ENCODE data around the gene ANKS3. TPM values are rescaled to one million over a fixed set of nuclear protein-coding genes. Genes with fewer than 3 reads are reported as not detected.

ANKS3 gene
- total and polyA plus RNA-seq, 8 donors = 8.7 to 69.1 (median 12.6) TPM

GRCh38 chr16:4680673-4681470 lies 53.2 kb downstream of the ANKS3 start:
- 88 to 89% methylated on average over 26 of the region's 26 CpGs for WGBS, 2 donors
- no peak overlapping the region for H3K4me3 ChIP-seq
- TF ChIP-seq CTCF (IDR thresholded peaks at IDR 0.05) = no peak
- no peaks in the 10 kb centered on the region for H3K27me3 ChIP-seq
- FAIRE-seq (no peak), DNase-seq (peak in 3 of 6 donors; percentile 27 to 72 (median 55)), ATAC-seq (no peak)
- no peaks in the 10 kb centered on the region for H3K4me1 ChIP-seq
- intact Hi-C loops (cut with DNase I) = no loop called here
- peak overlapping the region in 3 of 4 donors; percentile 28 to 69 (median 53) for H3K27ac ChIP-seq
- H3K36me3 ChIP-seq = peaks cover 0 to 37% (median 6%) of the 10 kb centered on the region in 3 donors
- H3K9me3 ChIP-seq = no peaks in the 10 kb centered on the region

- Histone ChIP-seq H3K4me3 (peak overlapping the region in 1 of 4 donors; percentile 17), H3K36me3 (peaks cover 0 to 39% (median 6%) of the 10 kb centered on the region in 3 donors), H3K27me3 (no peaks in the 10 kb centered on the region), H3K27ac (peak overlapping the region in 3 of 4 donors; percentile 28 to 69 (median 53)), H3K4me1 (no peaks in the 10 kb centered on the region), H3K9me3 (no peaks in the 10 kb centered on the region)
- peak in 3 of 4 donors; percentile 43 to 54 (median 51) for ATAC-seq
- peak in 5 of 6 donors; percentile 48 to 75 (median 59) for DNase-seq
- 79 to 80% methylated on average over 47 of the region's 47 CpGs for WGBS, 2 donors
- TF ChIP-seq CTCF (IDR thresholded peaks at IDR 0.05) = no peak
- intact Hi-C loops (cut with DNase I) = no loop called here
- FAIRE-seq = no peak
Observed at GRCh38 chr16:4679850-4680636, 54.0 kb downstream of the ANKS3 start.

- peak overlapping the region in 3 of 4 donors; percentile 28 to 69 (median 53) for H3K27ac ChIP-seq
- H3K27me3 ChIP-seq = no peaks in the 10 kb centered on the region
- intact Hi-C loops (cut with DNase I) = no loop called here
- FAIRE-seq (no peak), DNase-seq (peak in 4 of 6 donors; percentile 43 to 85 (median 71)), ATAC-seq (peak in 1 of 4 donors; percentile 9)
- 60 to 67% methylated on average over 20 of the region's 20 CpGs for WGBS, 2 donors
- H3K4me1 ChIP-seq = no peaks in the 10 kb centered on the region
- peak overlapping the region in 1 of 4 donors; percentile 17 for H3K4me3 ChIP-seq
- peaks cover 0 to 37% (median 5%) of the 10 kb centered on the region in 3 donors for H3K36me3 ChIP-seq
- TF ChIP-seq CTCF (IDR thresholded peaks at IDR 0.05) = no peak
- H3K9me3 ChIP-seq = no peaks in the 10 kb centered on the region
Observed at GRCh38 chr16:4679156-4679849, 54.8 kb downstream of the ANKS3 start.

GRCh38 chr16:4678596-4678995 lies 55.5 kb downstream of the ANKS3 start:
- intact Hi-C loops (cut with DNase I) = no loop called here
- Histone ChIP-seq H3K4me3 (no peak overlapping the region), H3K27me3 (no peaks in the 10 kb centered on the region), H3K4me1 (no peaks in the 10 kb centered on the region), H3K9me3 (no peaks in the 10 kb centered on the region), H3K27ac (no peak overlapping the region), H3K36me3 (peaks cover 0 to 33% (median 0%) of the 10 kb centered on the region in 3 donors)
- TF ChIP-seq CTCF (IDR thresholded peaks at IDR 0.05) = no peak
- FAIRE-seq (no peak), ATAC-seq (no peak), DNase-seq (peak in 1 of 6 donors; percentile 19)
- 89 to 90% methylated on average over 6 of the region's 6 CpGs for WGBS, 2 donors
